GM12873 (cell line): ENCODE results near the gene MYO1F.

Experiments used
- CTCF ChIP-seq: IDR thresholded peaks from 2 replicates; pipeline ENCODE4 v1.5.1; 2012; ENCODE audit warnings: low read depth, mild to moderate bottlenecking, moderate library complexity, low read length, control low read depth; ENCODE audit not compliant: insufficient read depth; ENCODE audit errors: missing control alignments

MYO1F gene

GRCh38 chr19:8525401-8525684 lies 51.9 kb downstream of the MYO1F start:
- peak; percentile 22 for TF ChIP-seq CTCF

- no peak for TF ChIP-seq CTCF
These were observed 57.9 kb downstream of the MYO1F start for GRCh38 chr19:8519388-8519787.

- TF ChIP-seq CTCF, result no peak
These were observed 58.7 kb downstream of the MYO1F start for GRCh38 chr19:8518536-8518935.

GRCh38 chr19:8517551-8518442 lies 59.4 kb downstream of the MYO1F start:
- TF ChIP-seq CTCF, result no peak

- TF ChIP-seq CTCF, result no peak
These were observed 61.9 kb downstream of the MYO1F start for GRCh38 chr19:8515317-8515716.

GRCh38 chr19:8513687-8514504 lies 63.3 kb downstream of the MYO1F start, which contains the start of gene ZNF414:
TSS of gene ZNF414 (minus strand) at chr19:8514167. CDS start at chr19:8514046, 121 bp downstream.
- TF ChIP-seq CTCF, result no peak

GRCh38 chr19:8513036-8513686 lies 64.1 kb downstream of the MYO1F start:
- no peak for TF ChIP-seq CTCF
